ENCODE data around the gene SGTA.

Gene SGTA

GRCh38 chr19:2723345-2723715, 59.7 kb downstream of the SGTA start:
- Histone ChIP-seq H3K4me3 (ENCODE audit: insufficient read depth, low read length, poor library complexity, severe bottlenecking) (no peak overlapping the region), H3K36me3 (ENCODE audit: low read length) (no peaks in the 10 kb centered on the region), H3F3A (ENCODE audit: insufficient read depth) (no peaks in the 10 kb centered on the region), H3K4me2 (ENCODE audit: low read depth, low read length, poor library complexity, severe bottlenecking) (no peak overlapping the region), H3K79me2 (ENCODE audit: insufficient read depth, low read length) (no peaks in the 10 kb centered on the region), H4K20me1 (ENCODE audit: low read depth, low read length) (no peaks in the 10 kb centered on the region), H3K9me3 (ENCODE audit: insufficient read depth, low read length) (no peaks in the 10 kb centered on the region), H3K9me2 (replicated peaks; ENCODE audit: insufficient read depth, low read length) (no peaks in the 10 kb centered on the region), H3K9ac (ENCODE audit: low read length) (no peak overlapping the region), H3K27me3 (ENCODE audit: low read length) (no peaks in the 10 kb centered on the region), H3K27ac (ENCODE audit: low read depth, low read length) (no peak overlapping the region), H2AFZ (ENCODE audit: low read depth, low read length, severe bottlenecking) (no peak overlapping the region)
- TF ChIP-seq EZH2phosphoT487 (conservative IDR thresholded peaks at IDR 0.05; ENCODE audit: low read length) (no peak), CTCF (IDR thresholded peaks at IDR 0.05; ENCODE audit: insufficient read depth, low read length, poor library complexity, severe bottlenecking) (no peak)

DNA sequence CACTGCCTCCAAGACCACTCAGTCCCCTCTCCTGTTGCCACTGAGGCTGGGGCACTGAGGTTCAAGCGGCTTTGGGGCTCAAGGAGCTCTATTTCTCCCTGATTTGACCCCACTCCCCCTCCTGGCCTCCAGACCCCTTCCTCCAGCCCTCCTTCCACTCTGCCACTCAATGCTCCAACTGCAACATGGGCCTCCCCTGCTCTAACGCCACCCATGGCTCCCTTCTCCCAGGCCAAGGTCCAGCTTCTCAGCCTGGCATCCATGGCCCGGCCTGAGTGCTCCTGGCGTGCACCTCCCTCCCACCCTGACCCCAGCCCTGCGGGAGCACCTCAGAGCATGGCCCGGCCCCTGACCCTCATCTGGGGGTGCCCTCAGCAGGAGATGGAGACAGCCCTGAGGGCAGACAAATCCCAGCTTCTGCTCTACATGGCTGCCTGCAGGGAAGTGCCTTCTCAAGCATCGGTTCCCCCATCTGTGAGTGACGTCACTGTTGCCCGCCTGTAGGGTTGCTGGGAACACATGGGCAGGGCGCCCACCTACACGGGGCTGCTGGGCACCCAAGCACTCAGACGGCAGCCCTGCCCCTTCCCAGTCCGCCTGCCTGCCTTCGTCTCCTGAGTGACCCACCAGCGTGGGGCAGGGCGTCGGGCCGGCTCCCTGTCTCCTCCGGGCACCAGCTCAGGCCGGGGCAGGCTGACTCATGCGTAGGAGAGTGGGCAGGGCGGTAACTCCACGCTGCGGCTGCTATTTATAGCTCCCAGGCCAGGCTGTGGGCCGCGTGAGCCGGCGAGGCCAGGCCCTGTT, 60.3 kb downstream of the SGTA start:
- Histone ChIP-seq H3F3A (ENCODE audit: insufficient read depth) (no peaks in the 10 kb centered on the region), H3K9me2 (replicated peaks; ENCODE audit: insufficient read depth, low read length) (no peaks in the 10 kb centered on the region), H3K36me3 (ENCODE audit: low read length) (no peaks in the 10 kb centered on the region), H3K4me3 (ENCODE audit: insufficient read depth, low read length, poor library complexity, severe bottlenecking) (no peak overlapping the region), H3K27ac (ENCODE audit: low read depth, low read length) (no peak overlapping the region), H4K20me1 (ENCODE audit: low read depth, low read length) (no peaks in the 10 kb centered on the region), H3K9ac (ENCODE audit: low read length) (no peak overlapping the region), H2AFZ (ENCODE audit: low read depth, low read length, severe bottlenecking) (no peak overlapping the region), H3K27me3 (ENCODE audit: low read length) (no peaks in the 10 kb centered on the region), H3K4me2 (ENCODE audit: low read depth, low read length, poor library complexity, severe bottlenecking) (no peak overlapping the region), H3K79me2 (ENCODE audit: insufficient read depth, low read length) (no peaks in the 10 kb centered on the region), H3K9me3 (ENCODE audit: insufficient read depth, low read length) (no peaks in the 10 kb centered on the region)
- TF ChIP-seq CTCF (IDR thresholded peaks at IDR 0.05; ENCODE audit: insufficient read depth, low read length, poor library complexity, severe bottlenecking) (no peak), EZH2phosphoT487 (conservative IDR thresholded peaks at IDR 0.05; ENCODE audit: low read length) (no peak)

DNA sequence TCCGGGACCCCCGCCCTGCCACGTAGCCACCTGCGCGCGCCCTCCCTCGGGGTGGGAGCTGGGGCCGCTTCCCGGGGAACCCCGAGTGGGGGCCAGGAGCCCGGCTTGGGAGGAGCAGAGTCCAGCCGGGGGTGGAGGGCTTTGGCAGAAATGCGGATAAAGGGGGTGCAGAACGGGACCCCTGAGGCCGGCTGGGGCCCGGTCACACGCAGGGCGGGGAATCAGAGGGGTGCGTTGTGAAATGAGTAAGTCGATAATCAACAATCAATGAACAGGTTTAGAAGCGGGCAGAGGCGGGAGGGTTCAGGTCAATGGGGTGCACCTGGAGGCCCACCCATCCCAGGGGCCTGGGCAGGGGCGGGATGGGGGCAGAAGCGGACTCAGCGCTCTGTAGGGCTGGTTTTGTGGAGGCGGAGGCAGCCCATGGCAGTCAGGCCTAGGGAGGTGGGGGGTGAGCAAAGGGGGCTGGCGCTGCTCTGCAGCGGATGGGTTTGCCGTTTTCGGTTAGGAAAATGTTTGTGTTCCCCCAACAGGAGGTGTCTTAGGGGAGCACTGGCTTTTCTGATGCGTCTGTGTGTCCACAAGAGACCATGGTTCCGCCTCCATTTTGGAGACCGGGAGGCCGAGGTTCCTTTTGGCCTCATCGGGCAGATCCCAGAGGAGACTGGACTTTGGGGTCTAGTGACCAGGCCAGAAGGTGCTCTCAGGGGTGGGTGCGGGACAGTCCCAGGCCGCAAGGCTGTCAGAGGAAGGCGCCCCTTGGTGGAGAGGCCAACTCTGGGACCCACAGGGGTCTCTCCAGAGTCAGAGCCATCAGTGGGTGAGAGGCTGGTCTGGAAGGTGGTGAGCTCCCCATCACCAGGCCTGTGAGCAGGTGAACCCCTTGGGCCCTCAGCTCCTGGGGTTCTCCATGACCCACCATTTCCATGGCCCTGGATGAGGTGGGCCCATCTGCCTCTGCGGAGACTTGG, 61.2 kb downstream of the SGTA start:
- Histone ChIP-seq H3K4me2 (ENCODE audit: low read depth, low read length, poor library complexity, severe bottlenecking) (no peak overlapping the region), H3K27ac (ENCODE audit: low read depth, low read length) (no peak overlapping the region), H3K9me3 (ENCODE audit: insufficient read depth, low read length) (no peaks in the 10 kb centered on the region), H3K36me3 (ENCODE audit: low read length) (no peaks in the 10 kb centered on the region), H3K4me3 (ENCODE audit: insufficient read depth, low read length, poor library complexity, severe bottlenecking) (no peak overlapping the region), H3K9ac (ENCODE audit: low read length) (no peak overlapping the region), H2AFZ (ENCODE audit: low read depth, low read length, severe bottlenecking) (no peak overlapping the region), H4K20me1 (ENCODE audit: low read depth, low read length) (no peaks in the 10 kb centered on the region), H3K79me2 (ENCODE audit: insufficient read depth, low read length) (no peaks in the 10 kb centered on the region), H3F3A (ENCODE audit: insufficient read depth) (no peaks in the 10 kb centered on the region), H3K9me2 (replicated peaks; ENCODE audit: insufficient read depth, low read length) (no peaks in the 10 kb centered on the region), H3K27me3 (ENCODE audit: low read length) (no peaks in the 10 kb centered on the region)
- no peak for TF ChIP-seq CTCF (IDR thresholded peaks at IDR 0.05; ENCODE audit: insufficient read depth, low read length, poor library complexity, severe bottlenecking)
- TF ChIP-seq EZH2phosphoT487 (conservative IDR thresholded peaks at IDR 0.05; ENCODE audit: low read length) = 0 out of 2 replicates have a peak, but pooled peaks have one; percentile 31

Measured in SU-DHL-6 (cell line).